Endothelial cell of hepatic sinusoid (primary cell): ENCODE results near the gene RGN.
"Not testable (repeated sequence)": the region's sequence is repeated elsewhere in the genome, so short reads cannot be mapped to it uniquely, and the experiment has no call there.

Experiments
- in situ Hi-C: cut with HindIII; loops from 2 replicates; pipeline ENCODE4 v1.10.0; 2017; ENCODE audit warnings: low sequenced_read_pairs

RGN gene

DNA sequence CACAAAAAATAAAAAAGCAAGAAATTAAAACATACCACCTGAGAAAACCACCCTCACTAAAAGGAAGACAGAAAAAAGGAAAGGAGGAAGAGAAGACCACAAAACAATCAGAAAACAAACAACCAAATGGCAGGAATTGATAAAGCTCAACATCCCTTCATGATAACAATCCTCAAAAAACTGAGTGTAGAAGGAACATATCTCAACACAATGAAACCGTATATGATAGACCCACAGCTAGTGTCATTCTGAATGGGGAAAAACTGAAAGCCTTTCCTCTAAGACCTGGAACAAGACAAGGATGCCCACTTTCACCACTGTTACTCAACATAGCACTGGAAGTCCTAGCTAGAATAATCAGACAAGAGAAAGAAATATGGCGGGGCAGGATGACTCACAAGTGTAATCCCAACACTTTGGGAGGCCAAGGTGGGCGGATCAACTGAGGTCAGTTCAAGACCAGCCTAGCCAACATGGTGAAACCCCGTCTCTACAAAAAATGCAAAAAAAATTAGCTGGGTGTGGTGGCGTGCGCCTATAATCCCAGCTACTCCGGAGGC lies 38.4 kb downstream of the RGN start:
- in situ Hi-C loops = not testable (repeated sequence)

GRCh38 chrX:47124466-47124865 lies 46.2 kb downstream of the RGN start:
- in situ Hi-C loops = not testable (repeated sequence)

DNA sequence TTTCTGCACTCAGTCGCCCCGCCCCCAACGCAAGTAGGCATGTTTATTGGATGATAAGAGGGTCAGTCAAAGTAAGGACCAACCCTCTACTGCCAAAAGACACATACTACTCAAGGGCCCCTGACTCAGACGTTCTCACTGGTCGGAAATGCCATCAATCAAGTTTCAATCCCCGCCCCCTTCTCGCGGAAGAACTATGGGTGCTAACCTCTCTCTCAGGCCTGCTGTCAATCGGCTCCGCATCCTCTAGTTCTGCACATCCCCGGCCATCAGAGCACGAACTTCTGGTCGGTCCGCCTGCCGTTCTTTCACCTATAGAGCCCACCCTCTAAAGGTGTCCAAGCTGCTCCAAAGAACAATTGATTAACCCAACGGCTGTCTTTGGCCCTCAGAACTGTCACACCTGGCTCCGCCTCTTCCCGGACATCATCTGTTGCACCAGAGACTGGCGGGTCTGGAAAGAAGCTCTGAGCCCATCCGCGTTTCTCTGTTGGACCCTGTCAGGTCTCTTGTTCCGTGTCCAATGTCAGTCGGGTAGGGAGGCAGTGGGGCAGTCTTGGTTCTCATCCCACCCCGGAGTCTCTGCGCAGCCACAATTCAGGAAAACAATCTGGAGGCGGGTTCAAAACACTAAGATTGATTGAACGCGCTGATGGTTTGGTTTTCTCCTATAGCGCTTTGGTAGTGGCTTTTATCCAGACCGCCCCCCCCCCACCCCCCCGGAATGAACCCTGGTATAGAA lies 51.1 kb downstream of the RGN start:
- in situ Hi-C loops = no loop called here

GRCh38 chrX:47129899-47130358 lies 51.7 kb downstream of the RGN start:
- in situ Hi-C loops = no loop called here

GRCh38 chrX:47133493-47133892 lies 55.2 kb downstream of the RGN start:
- in situ Hi-C loops = no loop called here

GRCh38 chrX:47135650-47136049 lies 57.4 kb downstream of the RGN start:
- in situ Hi-C loops = not testable (repeated sequence)

DNA sequence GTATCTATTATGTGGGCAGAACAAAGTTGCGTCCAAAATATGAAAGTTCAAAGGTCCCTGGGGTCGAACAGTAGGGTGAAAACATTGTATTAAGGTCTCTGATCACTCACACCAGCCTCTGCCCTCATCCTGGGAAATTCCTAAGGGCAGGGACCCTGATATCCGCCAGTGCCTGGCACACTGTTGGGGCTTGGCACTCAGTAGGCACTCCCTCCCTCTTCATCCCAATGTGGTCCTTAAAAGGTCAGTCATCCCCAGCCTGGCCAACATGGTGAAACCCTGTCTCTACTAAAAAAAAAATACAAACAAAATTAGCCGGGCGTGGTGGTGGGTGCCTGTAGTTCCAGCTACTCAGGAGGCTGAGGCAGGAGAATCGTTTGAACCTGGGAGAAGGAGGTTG lies 59.9 kb downstream of the RGN start:
- in situ Hi-C loops = no loop called here
